ENCODE data around the gene SYT5.
A peak's percentile ranks its signal among the peaks of the same experiment; 100 is the strongest.

The SYT5 gene

DNA sequence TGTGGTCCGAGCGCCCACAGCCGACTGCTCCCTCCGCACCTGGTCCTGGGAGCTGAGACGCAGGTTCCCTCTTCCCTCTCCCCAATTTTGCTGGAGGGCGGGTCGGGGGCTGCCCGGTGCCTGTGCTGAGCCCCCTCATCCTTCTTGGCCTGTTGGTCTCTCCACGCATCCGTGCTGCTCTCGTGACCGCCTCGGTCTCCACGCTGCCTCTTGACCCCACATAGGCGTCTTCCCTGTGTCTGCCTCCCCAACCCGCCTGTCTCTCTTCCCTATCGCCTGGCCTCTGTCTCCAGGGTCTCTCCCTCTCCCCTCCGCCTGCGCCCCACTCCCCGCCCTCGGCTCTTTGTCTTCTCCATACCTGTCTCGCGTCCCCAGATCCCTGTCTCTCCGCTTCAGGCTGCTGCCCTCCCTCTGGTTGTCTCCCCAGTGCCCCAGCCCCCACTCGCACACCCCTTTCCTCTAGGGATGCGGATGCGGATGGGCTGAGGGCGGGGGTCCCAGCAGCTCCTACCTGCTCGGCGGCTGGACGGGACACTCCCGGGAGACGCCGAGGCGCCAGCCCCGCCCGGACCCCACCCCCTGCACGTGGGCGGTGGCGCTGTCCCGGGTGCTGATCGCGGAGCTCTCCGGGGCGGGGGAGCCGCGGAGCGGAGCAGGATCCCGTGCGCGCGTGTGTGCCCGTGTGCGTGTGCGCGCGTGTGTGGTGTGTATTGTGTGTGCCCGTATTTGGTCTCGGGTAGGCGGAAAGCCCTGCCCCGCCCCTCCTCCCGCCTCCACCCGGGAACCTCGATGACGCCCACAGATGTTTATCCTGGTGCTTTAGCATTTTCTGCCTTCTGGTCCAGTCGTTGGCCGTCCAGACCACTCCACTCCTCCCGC is at the start of gene SYT5:
Gene SYT5 (minus strand): TSS at position 684 of the 879 bp plus-strand sequence. CDS start 1,248 bp downstream, outside the sequence.
- peak; percentile 83 for ATAC-seq
- no peak for TF ChIP-seq BACH2 (CRISPR knock-in tag; IDR thresholded peaks at IDR 0.05; ENCODE audit: borderline replicate concordance)
- no peak for TF ChIP-seq ARNTL (CRISPR knock-in tag; IDR thresholded peaks at IDR 0.05; ENCODE audit: borderline replicate concordance, low read depth)
- TF ChIP-seq ZNF8 (CRISPR knock-in tag; IDR thresholded peaks at IDR 0.05), result no peak
- TF ChIP-seq GLIS3 (CRISPR knock-in tag; IDR thresholded peaks at IDR 0.05), result no peak
- no peak for TF ChIP-seq ZNF565 (CRISPR knock-in tag; conservative IDR thresholded peaks at IDR 0.05; ENCODE audit: low read depth)
- no peak for TF ChIP-seq OSR1 (CRISPR knock-in tag; IDR thresholded peaks at IDR 0.05)
- no peak for TF ChIP-seq ZFP30 (CRISPR knock-in tag; IDR thresholded peaks at IDR 0.05)
- TF ChIP-seq, protein P1, sequence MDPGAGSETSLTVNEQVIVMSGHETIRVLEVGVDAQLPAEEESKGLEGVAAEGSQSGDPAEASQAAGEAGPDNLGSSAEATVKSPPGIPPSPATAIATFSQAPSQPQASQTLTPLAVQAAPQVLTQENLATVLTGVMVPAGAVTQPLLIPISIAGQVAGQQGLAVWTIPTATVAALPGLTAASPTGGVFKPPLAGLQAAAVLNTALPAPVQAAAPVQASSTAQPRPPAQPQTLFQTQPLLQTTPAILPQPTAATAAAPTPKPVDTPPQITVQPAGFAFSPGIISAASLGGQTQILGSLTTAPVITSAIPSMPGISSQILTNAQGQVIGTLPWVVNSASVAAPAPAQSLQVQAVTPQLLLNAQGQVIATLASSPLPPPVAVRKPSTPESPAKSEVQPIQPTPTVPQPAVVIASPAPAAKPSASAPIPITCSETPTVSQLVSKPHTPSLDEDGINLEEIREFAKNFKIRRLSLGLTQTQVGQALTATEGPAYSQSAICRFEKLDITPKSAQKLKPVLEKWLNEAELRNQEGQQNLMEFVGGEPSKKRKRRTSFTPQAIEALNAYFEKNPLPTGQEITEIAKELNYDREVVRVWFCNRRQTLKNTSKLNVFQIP (CRISPR knock-in tag; IDR thresholded peaks at IDR 0.05; ENCODE audit: borderline replicate concordance, low read depth), result no peak
- TF ChIP-seq RARB (CRISPR knock-in tag; IDR thresholded peaks at IDR 0.05), result no peak
- TF ChIP-seq, protein P2, sequence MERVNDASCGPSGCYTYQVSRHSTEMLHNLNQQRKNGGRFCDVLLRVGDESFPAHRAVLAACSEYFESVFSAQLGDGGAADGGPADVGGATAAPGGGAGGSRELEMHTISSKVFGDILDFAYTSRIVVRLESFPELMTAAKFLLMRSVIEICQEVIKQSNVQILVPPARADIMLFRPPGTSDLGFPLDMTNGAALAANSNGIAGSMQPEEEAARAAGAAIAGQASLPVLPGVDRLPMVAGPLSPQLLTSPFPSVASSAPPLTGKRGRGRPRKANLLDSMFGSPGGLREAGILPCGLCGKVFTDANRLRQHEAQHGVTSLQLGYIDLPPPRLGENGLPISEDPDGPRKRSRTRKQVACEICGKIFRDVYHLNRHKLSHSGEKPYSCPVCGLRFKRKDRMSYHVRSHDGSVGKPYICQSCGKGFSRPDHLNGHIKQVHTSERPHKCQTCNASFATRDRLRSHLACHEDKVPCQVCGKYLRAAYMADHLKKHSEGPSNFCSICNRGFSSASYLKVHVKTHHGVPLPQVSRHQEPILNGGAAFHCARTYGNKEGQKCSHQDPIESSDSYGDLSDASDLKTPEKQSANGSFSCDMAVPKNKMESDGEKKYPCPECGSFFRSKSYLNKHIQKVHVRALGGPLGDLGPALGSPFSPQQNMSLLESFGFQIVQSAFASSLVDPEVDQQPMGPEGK (CRISPR knock-in tag; IDR thresholded peaks at IDR 0.05; ENCODE audit: borderline replicate concordance), result no peak
- no peak for TF ChIP-seq TCF4 (CRISPR knock-in tag; IDR thresholded peaks at IDR 0.05; ENCODE audit: borderline replicate concordance)
- TF ChIP-seq CSRNP3 (CRISPR knock-in tag; IDR thresholded peaks at IDR 0.05), result no peak
- no peak for TF ChIP-seq TOX (CRISPR knock-in tag; IDR thresholded peaks at IDR 0.05; ENCODE audit: borderline replicate concordance)
- TF ChIP-seq ZFP3 (CRISPR knock-in tag; IDR thresholded peaks at IDR 0.05), result no peak

GRCh38 chr19:55229789-55230182 is 49.7 kb upstream of the SYT5 start:
- ATAC-seq, result no peak
- TF ChIP-seq ESRRG (CRISPR knock-in tag; IDR thresholded peaks at IDR 0.05) (no peak), ZFP3 (CRISPR knock-in tag; IDR thresholded peaks at IDR 0.05) (no peak), ZFP30 (CRISPR knock-in tag; IDR thresholded peaks at IDR 0.05) (no peak), CSDC2 (CRISPR knock-in tag; IDR thresholded peaks at IDR 0.05) (no peak), TSHZ2 (CRISPR knock-in tag; IDR thresholded peaks at IDR 0.05) (no peak), GLIS3 (CRISPR knock-in tag; IDR thresholded peaks at IDR 0.05) (no peak)
- TF ChIP-seq, protein P1 (CRISPR knock-in tag; IDR thresholded peaks at IDR 0.05; ENCODE audit: borderline replicate concordance, low read depth), result no peak

DNA sequence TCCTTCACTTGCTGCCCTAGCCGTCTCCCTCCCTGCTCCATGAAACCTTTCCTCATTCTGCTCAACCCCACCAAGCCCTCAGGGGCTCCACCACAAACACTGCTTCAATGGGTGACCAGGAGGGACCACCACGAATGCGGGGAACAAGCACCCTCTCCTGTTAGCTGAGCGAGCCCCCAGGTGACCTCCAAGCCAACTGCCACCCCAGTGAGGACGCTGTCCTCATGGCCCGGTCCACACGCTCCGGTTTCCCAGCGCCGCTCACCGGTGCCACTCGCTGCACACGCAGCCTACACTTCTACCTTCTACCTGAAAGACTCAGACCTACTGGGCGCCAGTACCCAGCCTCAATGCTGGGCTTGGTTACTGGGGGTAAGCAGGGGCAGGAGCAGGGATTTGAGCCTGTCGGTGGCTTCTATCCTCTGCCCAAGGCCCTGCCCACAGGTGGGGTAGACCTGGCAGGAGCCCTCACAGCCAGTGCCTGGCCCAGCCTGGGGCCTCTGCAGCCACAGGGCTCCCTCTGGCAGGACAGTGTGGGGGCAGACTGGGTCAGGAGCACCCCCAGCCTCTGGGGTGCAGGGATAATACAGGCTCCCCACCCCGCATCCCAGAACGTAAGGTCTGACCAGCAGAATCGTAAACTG is 49.2 kb upstream of the SYT5 start:
- no peak for ATAC-seq
- no peak for TF ChIP-seq ARNTL (CRISPR knock-in tag; IDR thresholded peaks at IDR 0.05; ENCODE audit: borderline replicate concordance, low read depth)
- TF ChIP-seq TOX (CRISPR knock-in tag; IDR thresholded peaks at IDR 0.05; ENCODE audit: borderline replicate concordance), result no peak
- TF ChIP-seq CREB5 (CRISPR knock-in tag; IDR thresholded peaks at IDR 0.05; ENCODE audit: low read depth), result no peak
- no peak for TF ChIP-seq OSR1 (CRISPR knock-in tag; IDR thresholded peaks at IDR 0.05)
- TF ChIP-seq, protein P1 (CRISPR knock-in tag; IDR thresholded peaks at IDR 0.05; ENCODE audit: borderline replicate concordance, low read depth), result no peak
- TF ChIP-seq PPARA (CRISPR knock-in tag; IDR thresholded peaks at IDR 0.05; ENCODE audit: borderline replicate concordance), result no peak
- TF ChIP-seq ZNF70 (CRISPR knock-in tag; IDR thresholded peaks at IDR 0.05), result no peak
- TF ChIP-seq ISL1 (CRISPR knock-in tag; IDR thresholded peaks at IDR 0.05), result no peak
- TF ChIP-seq SNAI2 (CRISPR knock-in tag; IDR thresholded peaks at IDR 0.05), result no peak
